PC-9 (cell line): Measurements from ENCODE around the gene CACFD1.

Experiments used
- CTCF ChIP-seq: fragments of 200-600 bp; sonication (generic); conservative IDR thresholded peaks from 2 replicates; pipeline ENCODE4 v1.6.1; 2017; ENCODE audit warnings: mixed run types, antibody characterized with exemption, mild to moderate bottlenecking, moderate library complexity
- EZH2 ChIP-seq: fragments of 200-600 bp; sonication (generic); IDR thresholded peaks from 2 replicates; pipeline ENCODE4 v1.8.0; 2017; ENCODE audit warnings: antibody characterized with exemption, low read depth

DNA sequence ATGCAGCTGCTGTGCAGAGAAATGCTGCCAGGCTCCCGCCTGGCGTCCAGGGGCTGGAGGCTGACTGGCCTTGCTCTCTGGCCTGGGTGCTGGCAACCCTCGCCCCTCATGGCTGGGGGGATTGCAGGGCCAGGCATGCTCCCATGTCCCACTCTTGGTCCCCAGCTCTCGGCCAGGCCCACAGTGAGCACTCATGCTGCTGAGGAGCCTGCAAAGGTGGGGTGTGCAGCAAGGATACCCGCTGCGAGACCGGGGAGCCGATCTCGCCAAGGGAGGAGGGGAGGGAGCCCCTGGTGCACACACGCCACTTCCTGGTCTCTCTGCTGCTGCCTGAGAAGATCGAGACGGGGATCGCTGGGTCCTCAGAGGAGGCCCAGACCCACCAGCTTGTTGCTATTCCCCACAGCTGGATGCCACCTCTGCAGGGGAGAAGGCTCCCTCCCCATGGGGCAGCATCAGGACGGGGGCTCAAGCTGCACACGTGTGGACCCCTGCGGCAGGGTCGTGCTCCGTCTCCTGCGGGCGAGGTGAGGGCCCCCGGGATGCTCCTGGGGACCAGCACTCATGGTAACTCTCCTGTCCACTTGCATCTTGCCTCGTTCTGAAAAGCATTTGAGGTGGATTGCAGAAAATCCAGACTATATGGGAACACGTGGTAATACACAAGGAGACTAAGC lies 14.3 kb upstream of the CACFD1 start:
- TF ChIP-seq CTCF (no peak), EZH2 (no peak)
